K562 (cell line): ENCODE measurements around the gene GDF15. TPM values are rescaled to one million over a fixed set of nuclear protein-coding genes. Genes with fewer than 3 reads are reported as not detected.

Source experiments
- CHD1 ChIP-seq: fragments of 200-600 bp; sonication (generic); IDR thresholded peaks from one replicate; pipeline ENCODE4 v1.6.1; 2012; ENCODE audit warnings: mild to moderate bottlenecking, moderate library complexity, low read length, inconsistent platforms
- CREB5 ChIP-seq: fragments of 250-450 bp; sonication (Bioruptor Pico); IDR thresholded peaks from 2 replicates; pipeline ENCODE4 v1.5.0; 2020; ENCODE audit warnings: mild to moderate bottlenecking
- CTCF ChIP-seq, 3 experiments: IDR thresholded peaks in 2 of 3; conservative IDR thresholded peaks in 1 of 3; 2 replicates each; pipeline ENCODE4 v1.5.1; 2011 to 2012; ENCODE audit warnings: low read length in 3 of 3, mild to moderate bottlenecking in 3 of 3, control low read depth in 2 of 3, improper control_type of control experiment in 1 of 3, inconsistent platforms in 1 of 3, low read depth in 1 of 3, mixed read lengths in 1 of 3, moderate library complexity in 1 of 3; ENCODE audit not compliant: insufficient read depth in 2 of 3
- DLX4 ChIP-seq: fragments of 250-450 bp; sonication (Bioruptor Pico); IDR thresholded peaks from 2 replicates; pipeline ENCODE4 v1.6.1; 2021; ENCODE audit warnings: mild to moderate bottlenecking
- ESRRB ChIP-seq: fragments of 250-450 bp; sonication (Bioruptor Pico); IDR thresholded peaks from 2 replicates; pipeline ENCODE4 v1.5.0; 2020; ENCODE audit warnings: mild to moderate bottlenecking, moderate library complexity, borderline replicate concordance
- GTF2B ChIP-seq: IDR thresholded peaks from 2 replicates; pipeline ENCODE4 v1.6.1; 2011; ENCODE audit not compliant: insufficient read length; ENCODE audit errors: extremely low read depth
- HBP1 ChIP-seq: fragments of 450-650 bp; formaldehyde crosslinking; IDR thresholded peaks from 2 replicates; pipeline ENCODE4 v1.4.0; 2022; ENCODE audit warnings: missing genetic modification characterization
- JUN ChIP-seq, 2 experiments: sonication (generic) in 1 of 2; formaldehyde crosslinking in 1 of 2; IDR thresholded peaks; 2 replicates each; pipeline versions ENCODE4 v1.6.1 to v1.8.0; 2012 to 2022; ENCODE audit warnings: borderline replicate concordance in 2 of 2, mild to moderate bottlenecking in 2 of 2, improper control_type of control experiment in 1 of 2, low read depth in 1 of 2, low read length in 1 of 2, missing genetic modification reagents in 1 of 2
- NFATC3 ChIP-seq: fragments of 450-650 bp; IDR thresholded peaks from 2 replicates; pipeline ENCODE4 v1.6.1; 2017; ENCODE audit warnings: mild to moderate bottlenecking
- PPARD ChIP-seq: fragments of 250-450 bp; sonication (Bioruptor Pico); IDR thresholded peaks from 2 replicates; pipeline ENCODE4 v1.8.0; 2022; ENCODE audit warnings: inconsistent platforms, mild to moderate bottlenecking, moderate library complexity
- PREB ChIP-seq: sonication (generic); formaldehyde crosslinking; IDR thresholded peaks from 2 replicates; pipeline ENCODE4 v1.8.1; 2023; ENCODE audit warnings: mild to moderate bottlenecking, missing genetic modification reagents
- SAFB ChIP-seq: fragments of 200-400 bp; formaldehyde crosslinking; IDR thresholded peaks from 2 replicates; pipeline ENCODE4 v1.6.1; 2017; ENCODE audit warnings: low read depth, low read length, borderline replicate concordance
- SP2 ChIP-seq: IDR thresholded peaks from 2 replicates; pipeline ENCODE4 v1.6.1; 2011; ENCODE audit warnings: mild to moderate bottlenecking, low read depth, low read length, moderate library complexity; ENCODE audit not compliant: poor library complexity, severe bottlenecking; ENCODE audit errors: extremely low read depth
- TAF7 ChIP-seq: fragments of 450-650 bp; IDR thresholded peaks from 2 replicates; pipeline ENCODE4 v1.6.1; 2016; ENCODE audit warnings: missing genetic modification characterization, missing compliant biosample characterization
- TEAD4 ChIP-seq, 2 experiments: sonication (generic) in 1 of 2; formaldehyde crosslinking in 1 of 2; IDR thresholded peaks; 2 replicates each; pipeline versions ENCODE4 v1.6.1 to v1.8.0; 2012 to 2022; ENCODE audit warnings: borderline replicate concordance in 1 of 2, inconsistent platforms in 1 of 2, low read length in 1 of 2, mild to moderate bottlenecking in 1 of 2, missing genetic modification reagents in 1 of 2
- ZNF134 ChIP-seq: fragments of 250-450 bp; sonication (Bioruptor Pico); conservative IDR thresholded peaks from 2 replicates; pipeline ENCODE4 v1.4.0; 2020
- ZNF146 ChIP-seq: IDR thresholded peaks from one replicate; pipeline ENCODE4 v1.6.1; 2018; ENCODE audit warnings: missing compliant biosample characterization; ENCODE audit not compliant: unreplicated experiment
- polyA plus RNA-seq, 8 experiments: library from polyadenylated mRNA; depleted of rRNA in 4 of 8; stranded (reverse) in 5 of 8; unstranded in 3 of 8; fragments of >200 nt; fragmentation: Nextera tagmentation in 2 of 8; fragmentation: Illumina TruSeq in 1 of 8; extraction: Ambion mirVana in 2 of 8; extraction: Trizol in 1 of 8; gene quantifications; 2 replicates each; pipeline versions ENCODE4 v1.2.1 to v1.2.3, GENCODE V29; 2011 to 2014; ENCODE audit warnings: inconsistent platforms in 1 of 8, missing spikeins in 1 of 8
- total RNA-seq, 7 experiments: library from RNA; depleted of rRNA in 6 of 7; stranded (reverse); fragments of >200 nt in 6 of 7; fragmentation: Illumina TruSeq in 2 of 7; extraction: Trizol in 2 of 7; gene quantifications; 2 replicates each; pipeline versions ENCODE4 v1.2.1 to v1.2.3, GENCODE V29; 2011 to 2021; ENCODE audit warnings: low replicate concordance in 1 of 7

GDF15 gene
- total and polyA plus RNA-seq, 9 of the 15 experiments (the other 6 are each of a cell fraction or from before 2014, with no cell fraction given): 2.3 to 82.4 (median 12.5) TPM

GRCh38 chr19:18415178-18415867, 29.4 kb downstream of the GDF15 start (continued):
- TF ChIP-seq PREB (CRISPR knock-in tag) (no peak), HBP1 (CRISPR knock-in tag) (peak; percentile 88; the same call in 1 of the 2 replicates), PPARD (no peak), TAF7 (no peak; the same call in 1 of the 2 replicates), SP2 (no peak), TEAD4 (IDR thresholded peaks at IDR 0.05; ENCODE audit: low read length) (no peak), TEAD4 (CRISPR knock-in tag; IDR thresholded peaks at IDR 0.05; ENCODE audit: borderline replicate concordance) (no peak), CREB5 (CRISPR knock-in tag) (no peak), NFATC3 (no peak), SAFB (no peak), CTCF (IDR thresholded peaks at IDR 0.05 in 2 of 3, conservative IDR thresholded peaks at IDR 0.05 in 1 of 3; ENCODE audit: insufficient read depth in 2 of 3, low read depth in 1 of 3, low read length in 3 of 3) (no peak), GTF2B (no peak), ZNF134 (CRISPR knock-in tag) (0 out of 2 replicates have a peak, but pooled peaks have one; percentile 47), ESRRB (CRISPR knock-in tag) (no peak), DLX4 (CRISPR knock-in tag) (no peak), ZNF146 (no peak), CHD1 (no peak), JUN (IDR thresholded peaks at IDR 0.05; ENCODE audit: borderline replicate concordance, low read depth, low read length) (no peak; the same call in 1 of the 2 replicates), JUN (CRISPR knock-in tag; IDR thresholded peaks at IDR 0.05; ENCODE audit: borderline replicate concordance) (no peak)
